Esophagus muscularis mucosa (tissue), 4 donors: ENCODE results near the gene ERC2. TPM values are rescaled to one million over a fixed set of nuclear protein-coding genes. Genes with fewer than 3 reads are reported as not detected.

Source experiments
- DNase-seq: peaks from one replicate; pipeline ENCODE4 v3.0.0-alpha.2; 2017; ENCODE audit errors: extremely low spot score
- H3K27ac ChIP-seq, 4 donors: fragments of 200-600 bp; sonication (generic); replicated peaks in 1 of 4; 1 replicate in 3 of 4; 2 replicates in 1 of 4; pipeline ENCODE4 v1.5.1; 2016 to 2019; ENCODE audit warnings: mild to moderate bottlenecking in 1 of 4
- H3K27me3 ChIP-seq, 4 donors: fragments of 200-600 bp; sonication (generic); one replicate each; pipeline versions ENCODE4 v1.5.1 to v1.6.0; 2016 to 2019
- H3K36me3 ChIP-seq, 4 donors: fragments of 200-600 bp; sonication (generic); one replicate each; pipeline ENCODE4 v1.5.1; 2016 to 2019
- H3K4me1 ChIP-seq, 4 donors: fragments of 200-600 bp; sonication (generic); one replicate each; pipeline ENCODE4 v1.5.1; 2016 to 2019
- H3K4me3 ChIP-seq, 4 donors: fragments of 200-600 bp; sonication (generic); 1 replicate in 2 of 4; 2 replicates in 2 of 4; pipeline ENCODE4 v1.5.1; 2016 to 2019; ENCODE audit warnings: mild to moderate bottlenecking in 4 of 4, moderate library complexity in 1 of 4
- H3K9me3 ChIP-seq, 4 donors: fragments of 200-600 bp; sonication (generic); 1 replicate in 3 of 4; 2 replicates in 1 of 4; pipeline ENCODE4 v1.5.1; 2016 to 2019
- CTCF ChIP-seq, 3 experiments: fragments of 200-600 bp in 2 of 3; fragments of 450-650 bp in 1 of 3; sonication (generic) in 2 of 3; IDR thresholded peaks; one replicate each; pipeline ENCODE4 v1.5.1; 2017 to 2019; ENCODE audit warnings: antibody characterized with exemption in 3 of 3, mild to moderate bottlenecking in 2 of 3, moderate library complexity in 1 of 3
- EP300 ChIP-seq: sonication (generic); formaldehyde crosslinking; IDR thresholded peaks from one replicate; pipeline ENCODE4 v1.6.1; 2017; ENCODE audit warnings: antibody characterized with exemption
- POLR2A ChIP-seq: fragments of 450-650 bp; IDR thresholded peaks from one replicate; pipeline ENCODE4 v1.6.1; 2017; ENCODE audit warnings: antibody characterized with exemption, moderate library complexity, mild to moderate bottlenecking, low read depth
- POLR2AphosphoS5 ChIP-seq, 2 donors: sonication (generic); formaldehyde crosslinking; IDR thresholded peaks; one replicate each; pipeline ENCODE4 v1.6.1; 2017; ENCODE audit warnings: antibody characterized with exemption in 2 of 2
- WGBS: methylation state at CpG from one replicate; pipeline ENCODE4 v1.1.5; 2018; 5-methylcytosine and 5-hydroxymethylcytosine counted together
- intact Hi-C: fragments of 100-400 bp; cut with DNase I; formaldehyde crosslinking; loops from one replicate; pipeline ENCODE4 v1.15.1; 2023
- total RNA-seq, 4 donors: library from RNA; depleted of rRNA; stranded (reverse); fragments of >200 nt; gene quantifications; one replicate each; pipeline versions ENCODE4 v1.1.0 to v1.2.1, GENCODE V29; 2016

ERC2 gene
- total RNA-seq, 4 donors from 2014 or later = 0.42 to 2.0 (median 1.5) TPM

- H3K36me3 ChIP-seq = no peaks in the 10 kb centered on the region
- H3K27me3 ChIP-seq = no peaks in the 10 kb centered on the region
- H3K27ac ChIP-seq = no peak overlapping the region
- H3K4me3 ChIP-seq = no peak overlapping the region
- H3K4me1 ChIP-seq = peaks cover 0 to 14% (median 0%) of the 10 kb centered on the region in 4 donors
- intact Hi-C loops = loop anchor here (10.0 kb wide), 1 partner anchor 859 kb away; no protein-coding TSS in a partner anchor
- no peak for DNase-seq
- no peak for TF ChIP-seq POLR2A
- TF ChIP-seq CTCF (IDR thresholded peaks at IDR 0.05) = no peak
- no peak for TF ChIP-seq EP300
- TF ChIP-seq POLR2AphosphoS5 (IDR thresholded peaks at IDR 0.05) = no peak
- no peaks in the 10 kb centered on the region for H3K9me3 ChIP-seq
Observed at GRCh38 chr3:55714057-55714456, 754.2 kb downstream of the ERC2 start.

- no peak overlapping the region for H3K4me3 ChIP-seq
- intact Hi-C loops = loop anchor here (10.0 kb wide), 1 partner anchor 857 kb away; no protein-coding TSS in a partner anchor
- H3K27ac ChIP-seq = no peak overlapping the region
- no peak for DNase-seq
- no peaks in the 10 kb centered on the region for H3K9me3 ChIP-seq
- peaks cover 0 to 13% (median 2%) of the 10 kb centered on the region in 4 donors for H3K4me1 ChIP-seq
- WGBS = 85% methylated on average over 1 of the region's 1 CpG
- no peak for TF ChIP-seq EP300
- no peak for TF ChIP-seq POLR2A
- no peak for TF ChIP-seq POLR2AphosphoS5 (IDR thresholded peaks at IDR 0.05)
- no peak for TF ChIP-seq CTCF (IDR thresholded peaks at IDR 0.05)
- no peaks in the 10 kb centered on the region for H3K27me3 ChIP-seq
- H3K36me3 ChIP-seq = no peaks in the 10 kb centered on the region
Observed at GRCh38 chr3:55711646-55712045, 756.6 kb downstream of the ERC2 start.

GRCh38 chr3:55709411-55710012, 758.8 kb downstream of the ERC2 start:
- WGBS = 72% methylated on average over 8 of the region's 8 CpGs
- Histone ChIP-seq H3K27ac (no peak overlapping the region), H3K27me3 (no peaks in the 10 kb centered on the region), H3K9me3 (no peaks in the 10 kb centered on the region), H3K36me3 (no peaks in the 10 kb centered on the region), H3K4me3 (no peak overlapping the region), H3K4me1 (peaks cover 0 to 13% (median 2%) of the 10 kb centered on the region in 4 donors)
- TF ChIP-seq POLR2AphosphoS5 (IDR thresholded peaks at IDR 0.05) (no peak), POLR2A (no peak), EP300 (no peak), CTCF (IDR thresholded peaks at IDR 0.05) (no peak)
- intact Hi-C loops = loop anchor here (10.0 kb wide), 1 partner anchor 855 kb away; no protein-coding TSS in a partner anchor
- DNase-seq = no peak

- intact Hi-C loops = no loop called here
- H3K36me3 ChIP-seq = no peaks in the 10 kb centered on the region
- H3K4me3 ChIP-seq = no peak overlapping the region
- TF ChIP-seq POLR2AphosphoS5 (IDR thresholded peaks at IDR 0.05) (no peak), CTCF (IDR thresholded peaks at IDR 0.05) (no peak), EP300 (no peak), POLR2A (no peak)
- no peaks in the 10 kb centered on the region for H3K27me3 ChIP-seq
- WGBS = 92% methylated on average over 7 of the region's 7 CpGs
- H3K27ac ChIP-seq = no peak overlapping the region
- H3K4me1 ChIP-seq = peaks cover 0 to 13% (median 2%) of the 10 kb centered on the region in 4 donors
- DNase-seq = no peak
- no peaks in the 10 kb centered on the region for H3K9me3 ChIP-seq
Observed at GRCh38 chr3:55708921-55709320, 759.3 kb downstream of the ERC2 start.

- 61% methylated on average over 3 of the region's 3 CpGs for WGBS
- peaks cover 0 to 13% (median 2%) of the 10 kb centered on the region in 4 donors for H3K4me1 ChIP-seq
- no peak overlapping the region for H3K27ac ChIP-seq
- no peak for DNase-seq
- TF ChIP-seq CTCF (IDR thresholded peaks at IDR 0.05) = no peak
- TF ChIP-seq EP300 = no peak
- TF ChIP-seq POLR2A = no peak
- no peak for TF ChIP-seq POLR2AphosphoS5 (IDR thresholded peaks at IDR 0.05)
- no peaks in the 10 kb centered on the region for H3K27me3 ChIP-seq
- H3K4me3 ChIP-seq = no peak overlapping the region
- H3K36me3 ChIP-seq = no peaks in the 10 kb centered on the region
- H3K9me3 ChIP-seq = no peaks in the 10 kb centered on the region
- intact Hi-C loops = no loop called here
Observed at GRCh38 chr3:55708242-55708641, 760.0 kb downstream of the ERC2 start.
